ENCODE measurements around the gene RAD51D. TPM values are rescaled to one million over a fixed set of nuclear protein-coding genes. Genes with fewer than 3 reads are reported as not detected.
"Not testable (repeated sequence)": the region's sequence is repeated elsewhere in the genome, so short reads cannot be mapped to it uniquely, and the experiment has no call there.

The RAD51D gene
- total RNA-seq, 1 donor from 2014 or later: 12.4 TPM

GRCh38 chr17:35046740-35047283, 72.8 kb downstream of the RAD51D start:
- Histone ChIP-seq H3K79me2 (ENCODE audit: insufficient read depth, low read length) (peaks cover 63% of the 10 kb centered on the region), H3K27ac (ENCODE audit: low read depth, low read length) (peak overlapping the region; percentile 33), H3K27me3 (ENCODE audit: insufficient read depth, low read length) (no peaks in the 10 kb centered on the region), H3K9ac (ENCODE audit: low read length) (peak overlapping the region; percentile 38), H2AFZ (ENCODE audit: low read depth, low read length) (no peak overlapping the region), H3K9me3 (ENCODE audit: insufficient read depth, low read depth, low read length) (no peaks in the 10 kb centered on the region), H4K20me1 (ENCODE audit: insufficient read depth, low read length) (peaks cover 12% of the 10 kb centered on the region), H3K4me2 (ENCODE audit: low read length) (peak overlapping the region; percentile 72), H3K4me1 (ENCODE audit: insufficient read depth, low read length) (peaks cover 18% of the 10 kb centered on the region), H3K4me3 (ENCODE audit: insufficient read depth, low read depth, low read length) (peak overlapping the region; percentile 11), H3K36me3 (ENCODE audit: insufficient read depth, low read length) (no peaks in the 10 kb centered on the region)
- no peak overlapping the region for H3K4me3 Mint-ChIP-seq (ENCODE audit: unreplicated experiment)
- no peaks in the 10 kb centered on the region for H3K36me3 Mint-ChIP-seq (ENCODE audit: low read depth, unreplicated experiment)
- H3K27me3 Mint-ChIP-seq (ENCODE audit: low read depth, unreplicated experiment): no peaks in the 10 kb centered on the region
- no peak for FAIRE-seq
- peak; percentile 85 for DNase-seq (ENCODE audit: low read depth)
- TF ChIP-seq CTCF (IDR thresholded peaks at IDR 0.05; ENCODE audit: insufficient read depth, low read depth, low read length) (no peak), EZH2 (IDR thresholded peaks at IDR 0.05; ENCODE audit: insufficient read depth, low read length) (no peak)
- no peaks in the 10 kb centered on the region for H3K9me3 Mint-ChIP-seq (ENCODE audit: unreplicated experiment)
- no peak overlapping the region for H3K27ac Mint-ChIP-seq (ENCODE audit: unreplicated experiment)
- H3K4me1 Mint-ChIP-seq (ENCODE audit: low read depth, unreplicated experiment): peaks cover 22% of the 10 kb centered on the region

- H3K9me3 ChIP-seq (ENCODE audit: insufficient read depth, low read depth, low read length): no peaks in the 10 kb centered on the region
- no peak overlapping the region for H3K4me3 Mint-ChIP-seq (ENCODE audit: unreplicated experiment)
- H3K4me3 ChIP-seq (ENCODE audit: insufficient read depth, low read depth, low read length): no peak overlapping the region
- H3K36me3 Mint-ChIP-seq (ENCODE audit: low read depth, unreplicated experiment): no peaks in the 10 kb centered on the region
- H3K79me2 ChIP-seq (ENCODE audit: insufficient read depth, low read length): peaks cover 68% of the 10 kb centered on the region
- peaks cover 12% of the 10 kb centered on the region for H4K20me1 ChIP-seq (ENCODE audit: insufficient read depth, low read length)
- peaks cover 12% of the 10 kb centered on the region for H3K4me1 ChIP-seq (ENCODE audit: insufficient read depth, low read length)
- H3K27me3 Mint-ChIP-seq (ENCODE audit: low read depth, unreplicated experiment): no peaks in the 10 kb centered on the region
- no peaks in the 10 kb centered on the region for H3K9me3 Mint-ChIP-seq (ENCODE audit: unreplicated experiment)
- H3K4me2 ChIP-seq (ENCODE audit: low read length): peak overlapping the region; percentile 72
- no peak overlapping the region for H2AFZ ChIP-seq (ENCODE audit: low read depth, low read length)
- H3K9ac ChIP-seq (ENCODE audit: low read length): peak overlapping the region; percentile 38
- no peak overlapping the region for H3K27ac Mint-ChIP-seq (ENCODE audit: unreplicated experiment)
- peaks cover 16% of the 10 kb centered on the region for H3K4me1 Mint-ChIP-seq (ENCODE audit: low read depth, unreplicated experiment)
- DNase-seq (ENCODE audit: low read depth): no peak
- TF ChIP-seq EZH2 (IDR thresholded peaks at IDR 0.05; ENCODE audit: insufficient read depth, low read length): no peak
- TF ChIP-seq CTCF (IDR thresholded peaks at IDR 0.05; ENCODE audit: insufficient read depth, low read depth, low read length): no peak
- no peaks in the 10 kb centered on the region for H3K36me3 ChIP-seq (ENCODE audit: insufficient read depth, low read length)
- no peak for FAIRE-seq
- H3K27ac ChIP-seq (ENCODE audit: low read depth, low read length): no peak overlapping the region
- no peaks in the 10 kb centered on the region for H3K27me3 ChIP-seq (ENCODE audit: insufficient read depth, low read length)
Observed at GRCh38 chr17:35046245-35046644, 73.4 kb downstream of the RAD51D start.

- not testable (repeated sequence) for H3K9ac ChIP-seq (ENCODE audit: low read length); H3K4me2 ChIP-seq (ENCODE audit: low read length); H2AFZ ChIP-seq (ENCODE audit: low read depth, low read length); H3K27ac ChIP-seq (ENCODE audit: low read depth, low read length); H3K9me3 ChIP-seq (ENCODE audit: insufficient read depth, low read depth, low read length); H3K27me3 ChIP-seq (ENCODE audit: insufficient read depth, low read length); H3K36me3 ChIP-seq (ENCODE audit: insufficient read depth, low read length); H3K4me1 ChIP-seq (ENCODE audit: insufficient read depth, low read length); H3K36me3 Mint-ChIP-seq (ENCODE audit: low read depth, unreplicated experiment); H3K4me3 ChIP-seq (ENCODE audit: insufficient read depth, low read depth, low read length); H3K4me3 Mint-ChIP-seq (ENCODE audit: unreplicated experiment); FAIRE-seq; H3K27ac Mint-ChIP-seq (ENCODE audit: unreplicated experiment); H3K9me3 Mint-ChIP-seq (ENCODE audit: unreplicated experiment); DNase-seq (ENCODE audit: low read depth); H3K27me3 Mint-ChIP-seq (ENCODE audit: low read depth, unreplicated experiment)
- Histone ChIP-seq H4K20me1 (ENCODE audit: insufficient read depth, low read length) (peaks cover 12% of the 10 kb centered on the region), H3K79me2 (ENCODE audit: insufficient read depth, low read length) (peaks cover 68% of the 10 kb centered on the region)
- H3K4me1 Mint-ChIP-seq (ENCODE audit: low read depth, unreplicated experiment): peaks cover 12% of the 10 kb centered on the region
Observed at GRCh38 chr17:35045458-35045979, 74.1 kb downstream of the RAD51D start.

Data from astrocyte (in vitro differentiated cells and primary cell).